HCT116 (cell line): ENCODE data around the gene RASA2.

Experiments used
- CBX3 ChIP-seq: IDR thresholded peaks from 2 replicates; pipeline ENCODE4 v1.6.1; 2012; ENCODE audit warnings: low read depth
- CEBPB ChIP-seq: IDR thresholded peaks from 2 replicates; pipeline ENCODE4 v1.6.1; 2012; ENCODE audit warnings: low read depth
- POLR2A ChIP-seq: IDR thresholded peaks from 2 replicates; pipeline ENCODE4 v1.7.0; 2011; ENCODE audit warnings: borderline replicate concordance; ENCODE audit not compliant: insufficient read depth, insufficient read length; ENCODE audit errors: extremely low read depth
- POLR2AphosphoS5 ChIP-seq: IDR thresholded peaks from 2 replicates; pipeline ENCODE4 v1.6.1; 2011; ENCODE audit warnings: mild to moderate bottlenecking, low read depth, low read length, moderate library complexity
- RAD21 ChIP-seq: IDR thresholded peaks from 2 replicates; pipeline ENCODE4 v1.6.1; 2012; ENCODE audit warnings: low read depth, mild to moderate bottlenecking
- SP1 ChIP-seq: IDR thresholded peaks from 2 replicates; pipeline ENCODE4 v1.6.1; 2012; ENCODE audit warnings: low read depth
- YY1 ChIP-seq: IDR thresholded peaks from 2 replicates; pipeline ENCODE4 v1.6.1; 2011; ENCODE audit warnings: low read length, low read depth, moderate library complexity, mild to moderate bottlenecking; ENCODE audit not compliant: insufficient replicate concordance; ENCODE audit errors: extremely low read depth
- ZNF274 ChIP-seq: fragments of 200-500 bp; sonication (Bioruptor generic); IDR thresholded peaks from 2 replicates; pipeline ENCODE4 v1.6.1; 2014; ENCODE audit warnings: mild to moderate bottlenecking, low read depth, low read length, inconsistent platforms
- TF ChIP-seq, protein P1 (sequence below), 3 experiments: fragments of 200-600 bp in 1 of 3; sonication (generic) in 1 of 3; IDR thresholded peaks in 2 of 3; conservative IDR thresholded peaks in 1 of 3; 2 replicates each; pipeline ENCODE4 v1.5.1; 2012 to 2017; ENCODE audit warnings: low read depth in 2 of 3, low read length in 2 of 3, antibody characterized with exemption in 1 of 3, borderline replicate concordance in 1 of 3, control low read depth in 1 of 3, mild to moderate bottlenecking in 1 of 3, mixed read lengths in 1 of 3, mixed run types in 1 of 3, moderate library complexity in 1 of 3; ENCODE audit not compliant: insufficient read depth in 1 of 3
- TF ChIP-seq, protein P2 (sequence below): IDR thresholded peaks from 2 replicates; pipeline ENCODE4 v1.6.1; 2012
- TF ChIP-seq, protein P3 (sequence below): IDR thresholded peaks from 2 replicates; pipeline ENCODE4 v1.6.1; 2011; ENCODE audit warnings: mild to moderate bottlenecking, low read length, moderate library complexity; ENCODE audit not compliant: insufficient replicate concordance; ENCODE audit errors: extremely low read depth

DNA sequence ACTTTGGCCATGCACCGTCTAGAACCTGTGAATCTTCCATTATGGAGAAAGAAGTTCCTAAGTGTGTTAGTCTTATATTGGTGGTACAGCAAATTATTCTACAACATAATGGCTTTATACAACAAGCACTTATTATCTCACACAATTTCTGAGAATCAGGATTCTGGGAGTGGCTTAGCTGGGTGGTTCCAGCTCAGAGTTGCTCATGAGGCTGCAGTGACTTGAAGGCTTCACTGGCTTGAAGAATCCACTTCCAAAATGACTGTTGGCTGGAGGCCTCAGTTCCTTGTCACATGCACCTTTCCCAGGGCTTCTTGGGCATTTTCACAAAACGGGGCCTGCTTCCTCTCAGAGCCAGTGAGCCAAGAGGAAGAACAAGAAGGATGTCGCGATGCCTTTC lies 169.0 kb downstream of the RASA2 start:
- TF ChIP-seq, protein P1, sequence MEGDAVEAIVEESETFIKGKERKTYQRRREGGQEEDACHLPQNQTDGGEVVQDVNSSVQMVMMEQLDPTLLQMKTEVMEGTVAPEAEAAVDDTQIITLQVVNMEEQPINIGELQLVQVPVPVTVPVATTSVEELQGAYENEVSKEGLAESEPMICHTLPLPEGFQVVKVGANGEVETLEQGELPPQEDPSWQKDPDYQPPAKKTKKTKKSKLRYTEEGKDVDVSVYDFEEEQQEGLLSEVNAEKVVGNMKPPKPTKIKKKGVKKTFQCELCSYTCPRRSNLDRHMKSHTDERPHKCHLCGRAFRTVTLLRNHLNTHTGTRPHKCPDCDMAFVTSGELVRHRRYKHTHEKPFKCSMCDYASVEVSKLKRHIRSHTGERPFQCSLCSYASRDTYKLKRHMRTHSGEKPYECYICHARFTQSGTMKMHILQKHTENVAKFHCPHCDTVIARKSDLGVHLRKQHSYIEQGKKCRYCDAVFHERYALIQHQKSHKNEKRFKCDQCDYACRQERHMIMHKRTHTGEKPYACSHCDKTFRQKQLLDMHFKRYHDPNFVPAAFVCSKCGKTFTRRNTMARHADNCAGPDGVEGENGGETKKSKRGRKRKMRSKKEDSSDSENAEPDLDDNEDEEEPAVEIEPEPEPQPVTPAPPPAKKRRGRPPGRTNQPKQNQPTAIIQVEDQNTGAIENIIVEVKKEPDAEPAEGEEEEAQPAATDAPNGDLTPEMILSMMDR (IDR thresholded peaks at IDR 0.05 in 2 of 3, conservative IDR thresholded peaks at IDR 0.05 in 1 of 3; ENCODE audit: borderline replicate concordance in 1 of 3, insufficient read depth in 1 of 3, low read depth in 2 of 3, low read length in 2 of 3) = no peak
- TF ChIP-seq, protein P2, sequence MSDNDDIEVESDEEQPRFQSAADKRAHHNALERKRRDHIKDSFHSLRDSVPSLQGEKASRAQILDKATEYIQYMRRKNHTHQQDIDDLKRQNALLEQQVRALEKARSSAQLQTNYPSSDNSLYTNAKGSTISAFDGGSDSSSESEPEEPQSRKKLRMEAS = no peak
- no peak for TF ChIP-seq ZNF274
- no peak for TF ChIP-seq POLR2AphosphoS5
- no peak for TF ChIP-seq POLR2A
- TF ChIP-seq, protein P3, sequence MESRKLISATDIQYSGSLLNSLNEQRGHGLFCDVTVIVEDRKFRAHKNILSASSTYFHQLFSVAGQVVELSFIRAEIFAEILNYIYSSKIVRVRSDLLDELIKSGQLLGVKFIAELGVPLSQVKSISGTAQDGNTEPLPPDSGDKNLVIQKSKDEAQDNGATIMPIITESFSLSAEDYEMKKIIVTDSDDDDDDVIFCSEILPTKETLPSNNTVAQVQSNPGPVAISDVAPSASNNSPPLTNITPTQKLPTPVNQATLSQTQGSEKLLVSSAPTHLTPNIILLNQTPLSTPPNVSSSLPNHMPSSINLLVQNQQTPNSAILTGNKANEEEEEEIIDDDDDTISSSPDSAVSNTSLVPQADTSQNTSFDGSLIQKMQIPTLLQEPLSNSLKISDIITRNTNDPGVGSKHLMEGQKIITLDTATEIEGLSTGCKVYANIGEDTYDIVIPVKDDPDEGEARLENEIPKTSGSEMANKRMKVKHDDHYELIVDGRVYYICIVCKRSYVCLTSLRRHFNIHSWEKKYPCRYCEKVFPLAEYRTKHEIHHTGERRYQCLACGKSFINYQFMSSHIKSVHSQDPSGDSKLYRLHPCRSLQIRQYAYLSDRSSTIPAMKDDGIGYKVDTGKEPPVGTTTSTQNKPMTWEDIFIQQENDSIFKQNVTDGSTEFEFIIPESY = no peak
- no peak for TF ChIP-seq CEBPB
- TF ChIP-seq YY1 = no peak
- TF ChIP-seq RAD21 = no peak
- no peak for TF ChIP-seq SP1
- TF ChIP-seq CBX3 = no peak
